MG63 (cell line): ENCODE measurements around the gene MMP23B. TPM values are rescaled to one million over a fixed set of nuclear protein-coding genes. Genes with fewer than 3 reads are reported as not detected.

Experiments used
- total RNA-seq: library from RNA; depleted of rRNA; stranded (reverse); fragments of >200 nt; shearing (Covaris generic); gene quantifications from 2 replicates; pipeline ENCODE4 v1.2.3, GENCODE V29; 2014; ENCODE audit warnings: low replicate concordance; rRNA removed

Gene MMP23B
- total RNA-seq, 1 experiment from 2014 or later: 1.6 TPM

Other genes starting within 250 kb of the MMP23B start
- 45.1 and 47.9 TPM in 2 replicates for gene CCNL2, start 232.8 kb upstream of the MMP23B start, total RNA-seq
- gene MRPL20, start 224.9 kb upstream of the MMP23B start, total RNA-seq: 32.0 and 55.2 TPM in 2 replicates
- gene ANKRD65, start 210.9 kb upstream of the MMP23B start, total RNA-seq: not detected in 2 replicates
- 0.59 and 6.2 TPM in 2 replicates for gene VWA1, start 196.5 kb upstream of the MMP23B start, total RNA-seq
- gene ATAD3C, start 182.5 kb upstream of the MMP23B start, total RNA-seq: not detected in 2 replicates
- gene ATAD3B, start 160.4 kb upstream of the MMP23B start, total RNA-seq: 26.1 and 36.6 TPM in 2 replicates
- gene ATAD3A, start 120.0 kb upstream of the MMP23B start, total RNA-seq: 66.9 and 74.6 TPM in 2 replicates
- not detected in 2 replicates for gene TMEM240, start 91.5 kb upstream of the MMP23B start, total RNA-seq
- gene SSU72, start 57.3 kb upstream of the MMP23B start, total RNA-seq: 168 and 203 TPM in 2 replicates
- gene FNDC10, start 32.0 kb upstream of the MMP23B start, total RNA-seq: 4.0 and 8.7 TPM in 2 replicates
- gene MIB2, start 16.7 kb upstream of the MMP23B start, total RNA-seq: 26.4 and 66.8 TPM in 2 replicates
- gene CDK11B, start 26.8 kb downstream of the MMP23B start, total RNA-seq: 4.5 and 12.8 TPM in 2 replicates
- 14.2 and 21.7 TPM in 2 replicates for gene SLC35E2B, start 60.6 kb downstream of the MMP23B start, total RNA-seq
- gene CDK11A, start 92.2 kb downstream of the MMP23B start, total RNA-seq: 9.6 and 11.1 TPM in 2 replicates
- 37.8 and 61.4 TPM in 2 replicates for gene NADK, start 146.3 kb downstream of the MMP23B start, total RNA-seq